Skeletal muscle tissue (tissue), 4 donors: Measurements from ENCODE around the gene LIN7C. TPM values are rescaled to one million over a fixed set of nuclear protein-coding genes. Genes with fewer than 3 reads are reported as not detected.
"Not testable (repeated sequence)": the region's sequence is repeated elsewhere in the genome, so short reads cannot be mapped to it uniquely, and the experiment has no call there.

ENCODE experiments used
- H3K27ac ChIP-seq: one replicate; pipeline ENCODE4 v1.7.0; 2013; ENCODE audit warnings: mild to moderate bottlenecking, low read depth, low read length, inconsistent platforms
- H3K27me3 ChIP-seq, 3 donors: one replicate each; pipeline ENCODE4 v1.7.0; 2013; ENCODE audit warnings: low read length in 3 of 3; ENCODE audit not compliant: control insufficient read depth in 3 of 3, insufficient read depth in 3 of 3
- H3K36me3 ChIP-seq, 3 donors: one replicate each; pipeline ENCODE4 v1.7.0; 2013; ENCODE audit warnings: low read length in 3 of 3; ENCODE audit not compliant: control insufficient read depth in 3 of 3, insufficient read depth in 3 of 3
- H3K4me1 ChIP-seq, 3 donors: one replicate each; pipeline ENCODE4 v1.7.0; 2013; ENCODE audit warnings: low read length in 3 of 3, mild to moderate bottlenecking in 3 of 3; ENCODE audit not compliant: control insufficient read depth in 3 of 3, insufficient read depth in 3 of 3
- H3K4me3 ChIP-seq, 3 donors: one replicate each; pipeline ENCODE4 v1.7.0; 2013; ENCODE audit warnings: low read length in 3 of 3
- H3K9ac ChIP-seq, 3 donors: one replicate each; pipeline ENCODE4 v1.7.0; 2013; ENCODE audit warnings: low read length in 3 of 3, mild to moderate bottlenecking in 3 of 3, moderate library complexity in 2 of 3, low read depth in 1 of 3
- H3K9me3 ChIP-seq, 3 donors: one replicate each; pipeline ENCODE4 v1.7.0; 2013; ENCODE audit warnings: low read length in 3 of 3; ENCODE audit not compliant: control insufficient read depth in 3 of 3
- total RNA-seq: library from RNA; depleted of rRNA; stranded (reverse); fragments of >200 nt; gene quantifications from one replicate; pipeline ENCODE4 v1.2.3, GENCODE V29; 2014
- donor health status: Osteomylitis.

Gene LIN7C
- total RNA-seq, 1 donor from 2014 or later: 29.7 TPM

- Histone ChIP-seq H3K9ac (no peak overlapping the region), H3K27ac (no peak overlapping the region), H3K36me3 (no peaks in the 10 kb centered on the region), H3K9me3 (no peaks in the 10 kb centered on the region), H3K27me3 (no peaks in the 10 kb centered on the region), H3K4me3 (no peak overlapping the region), H3K4me1 (no peaks in the 10 kb centered on the region)
Observed at GRCh38 chr11:27532652-27533325, 26.2 kb upstream of the LIN7C start.

GRCh38 chr11:27528712-27529111, 22.1 kb upstream of the LIN7C start:
- Histone ChIP-seq H3K9ac (no peak overlapping the region), H3K27me3 (no peaks in the 10 kb centered on the region), H3K9me3 (no peaks in the 10 kb centered on the region), H3K27ac (no peak overlapping the region), H3K4me3 (no peak overlapping the region), H3K36me3 (no peaks in the 10 kb centered on the region), H3K4me1 (no peaks in the 10 kb centered on the region)

GRCh38 chr11:27526535-27526934, 20.0 kb upstream of the LIN7C start:
- no peak overlapping the region for H3K9ac ChIP-seq
- H3K36me3 ChIP-seq: no peaks in the 10 kb centered on the region
- no peaks in the 10 kb centered on the region for H3K27me3 ChIP-seq
- H3K4me3 ChIP-seq: no peak overlapping the region
- H3K4me1 ChIP-seq: no peaks in the 10 kb centered on the region
- H3K9me3 ChIP-seq: no peaks in the 10 kb centered on the region
- H3K27ac ChIP-seq: no peak overlapping the region

- no peaks in the 10 kb centered on the region for H3K9me3 ChIP-seq
- H3K36me3 ChIP-seq: no peaks in the 10 kb centered on the region
- H3K4me1 ChIP-seq: no peaks in the 10 kb centered on the region
- no peaks in the 10 kb centered on the region for H3K27me3 ChIP-seq
- no peak overlapping the region for H3K27ac ChIP-seq
- H3K9ac ChIP-seq: no peak overlapping the region
- H3K4me3 ChIP-seq: no peak overlapping the region
Observed at GRCh38 chr11:27525824-27526516, 19.4 kb upstream of the LIN7C start.

- no peaks in the 10 kb centered on the region for H3K36me3 ChIP-seq
- no peak overlapping the region for H3K27ac ChIP-seq
- no peak overlapping the region for H3K9ac ChIP-seq
- H3K27me3 ChIP-seq: no peaks in the 10 kb centered on the region
- H3K4me3 ChIP-seq: no peak overlapping the region
- no peaks in the 10 kb centered on the region for H3K9me3 ChIP-seq
- H3K4me1 ChIP-seq: no peaks in the 10 kb centered on the region
Observed at GRCh38 chr11:27524155-27524554, 17.6 kb upstream of the LIN7C start.

GRCh38 chr11:27520226-27520625, 13.7 kb upstream of the LIN7C start:
- Histone ChIP-seq H3K9me3 (no peaks in the 10 kb centered on the region), H3K36me3 (no peaks in the 10 kb centered on the region), H3K9ac (no peak overlapping the region), H3K4me1 (no peaks in the 10 kb centered on the region), H3K27ac (no peak overlapping the region), H3K4me3 (no peak overlapping the region), H3K27me3 (no peaks in the 10 kb centered on the region)

- Histone ChIP-seq H3K9ac (no peak overlapping the region), H3K4me1 (peaks cover 4 to 10% (median 9%) of the 10 kb centered on the region in 3 donors), H3K36me3 (no peaks in the 10 kb centered on the region), H3K9me3 (no peaks in the 10 kb centered on the region), H3K27ac (no peak overlapping the region), H3K27me3 (no peaks in the 10 kb centered on the region), H3K4me3 (no peak overlapping the region)
Observed at GRCh38 chr11:27518518-27518917, 11.9 kb upstream of the LIN7C start.

- not testable (repeated sequence) for H3K4me3 ChIP-seq, H3K27ac ChIP-seq, H3K36me3 ChIP-seq, H3K27me3 ChIP-seq, H3K9me3 ChIP-seq, H3K9ac ChIP-seq
- H3K4me1 ChIP-seq: peaks cover 4 to 11% (median 9%) of the 10 kb centered on the region in 3 donors
Observed at GRCh38 chr11:27517490-27517889, 10.9 kb upstream of the LIN7C start.

GRCh38 chr11:27514558-27514957, 8.0 kb upstream of the LIN7C start:
- Histone ChIP-seq H3K27ac (no peak overlapping the region), H3K9ac (no peak overlapping the region), H3K9me3 (no peaks in the 10 kb centered on the region), H3K36me3 (no peaks in the 10 kb centered on the region), H3K4me1 (peaks cover 4 to 16% (median 9%) of the 10 kb centered on the region in 3 donors), H3K4me3 (peak overlapping the region in 2 of 3 donors; percentile 2 to 45), H3K27me3 (no peaks in the 10 kb centered on the region)

GRCh38 chr11:27514076-27514475, 7.5 kb upstream of the LIN7C start:
- Histone ChIP-seq H3K36me3 (no peaks in the 10 kb centered on the region), H3K4me1 (peaks cover 4 to 16% (median 9%) of the 10 kb centered on the region in 3 donors), H3K27ac (no peak overlapping the region), H3K9me3 (no peaks in the 10 kb centered on the region), H3K9ac (no peak overlapping the region), H3K4me3 (peak overlapping the region in 2 of 3 donors; percentile 2 to 45), H3K27me3 (no peaks in the 10 kb centered on the region)
